SU-DHL-6 (cell line): ENCODE data around the gene TRIM63.

Source experiments
- CTCF ChIP-seq: fragments of 200-600 bp; sonication (generic); IDR thresholded peaks from one replicate; pipeline ENCODE4 v1.5.1; 2017; ENCODE audit warnings: antibody characterized with exemption, mild to moderate bottlenecking, low read length, moderate library complexity; ENCODE audit not compliant: insufficient read depth, poor library complexity, severe bottlenecking
- EZH2phosphoT487 ChIP-seq: fragments of 200-600 bp; sonication (generic), shearing (Covaris generic); conservative IDR thresholded peaks from 2 replicates; pipeline ENCODE4 v1.6.1; 2018; ENCODE audit warnings: mild to moderate bottlenecking, antibody characterized with exemption, low read length, moderate library complexity, mixed read lengths

- TF ChIP-seq CTCF (no peak), EZH2phosphoT487 (no peak)
These were observed 29.5 kb downstream of the TRIM63 start for GRCh38 chr1:26037904-26038303.
